CD4-positive, alpha-beta T cell (primary cell): ENCODE data around the gene DPYSL4. TPM values are rescaled to one million over a fixed set of nuclear protein-coding genes. Genes with fewer than 3 reads are reported as not detected.

Source experiments
- ATAC-seq: fragments of 200-7000 bp; cut with Tn5 transposase; one replicate; pipeline ENCODE4 v1.10.0; 2022; ENCODE audit warnings: mild to moderate bottlenecking; ENCODE audit not compliant: poor library complexity
- CTCF ChIA-PET: fragments of 350-600 bp; sonication (Branson Sonifier 250); formaldehyde crosslinking; loops from one replicate; lab custom pipeline; 2021; ENCODE audit warnings: antibody characterized with exemption, inconsistent platforms; lab: Charles Lee
- POLR2A ChIA-PET: fragments of 350-600 bp; sonication (Branson Sonifier 250); formaldehyde crosslinking; loops from one replicate; lab custom pipeline; 2021; ENCODE audit warnings: antibody characterized with exemption, inconsistent platforms; lab: Charles Lee
- DNase-seq, 14 experiments: peaks; one replicate each; pipeline ENCODE4 v3.0.0-alpha.2; 2013 to 2020; ENCODE audit warnings: mixed read lengths in 2 of 14
- H3K27ac ChIP-seq, 2 donors: one replicate each; pipeline versions ENCODE4 v1.5.1 to v1.7.0; 2013; ENCODE audit warnings: low read length in 2 of 2, low read depth in 1 of 2, mild to moderate bottlenecking in 1 of 2
- H3K27me3 ChIP-seq, 2 experiments: 1 replicate in 1 of 2; 2 replicates in 1 of 2; pipeline versions ENCODE4 v1.6.1 to v1.7.0; 2013; ENCODE audit warnings: low read length in 2 of 2, control low read depth in 1 of 2, mild to moderate bottlenecking in 1 of 2, moderate library complexity in 1 of 2; ENCODE audit not compliant: insufficient read depth in 2 of 2, control insufficient read depth in 1 of 2
- H3K36me3 ChIP-seq: one replicate; pipeline ENCODE4 v1.6.1; 2013; ENCODE audit warnings: low read length, control low read depth; ENCODE audit not compliant: insufficient read depth
- H3K4me1 ChIP-seq: one replicate; pipeline ENCODE4 v1.6.1; 2013; ENCODE audit warnings: low read length, control low read depth; ENCODE audit not compliant: insufficient read depth
- H3K4me3 ChIP-seq: one replicate; pipeline ENCODE4 v1.5.1; 2013; ENCODE audit warnings: mild to moderate bottlenecking, low read length, moderate library complexity
- H3K9me3 ChIP-seq, 2 experiments: 1 replicate in 1 of 2; 2 replicates in 1 of 2; pipeline versions ENCODE4 v1.6.1 to v1.7.0; 2013; ENCODE audit warnings: low read length in 2 of 2, mild to moderate bottlenecking in 2 of 2, control low read depth in 1 of 2, moderate library complexity in 1 of 2; ENCODE audit not compliant: control insufficient read depth in 1 of 2, insufficient read depth in 1 of 2
- H3K27ac Mint-ChIP-seq: one replicate; pipeline ENCODE4 v1.8.0; 2020; ENCODE audit warnings: mixed read lengths
- H3K27me3 Mint-ChIP-seq: one replicate; pipeline ENCODE4 v1.8.0; 2021; ENCODE audit warnings: mixed read lengths
- H3K36me3 Mint-ChIP-seq: one replicate; pipeline ENCODE4 v1.8.0; 2021; ENCODE audit warnings: low read depth, mixed read lengths
- H3K4me1 Mint-ChIP-seq: one replicate; pipeline ENCODE4 v1.8.0; 2021; ENCODE audit warnings: low read depth, mixed read lengths
- H3K4me3 Mint-ChIP-seq: one replicate; pipeline ENCODE4 v1.8.0; 2020; ENCODE audit warnings: mild to moderate bottlenecking, mixed read lengths
- H3K9me3 Mint-ChIP-seq: one replicate; pipeline ENCODE4 v1.8.0; 2020; ENCODE audit warnings: mixed read lengths
- intact Hi-C, 2 experiments: fragments of 100-400 bp; cut with DNase I in 1 of 2; cut with micrococcal nuclease in 1 of 2; formaldehyde crosslinking; loops; one replicate each; pipeline versions ENCODE4 v1.15.1 to v1.9.0; 2023 to 2025; cut with DNase I, micrococcal nuclease
- total RNA-seq, 174 experiments: library from RNA in 2 of 174; stranded (reverse) in 2 of 174; gene quantifications; one replicate each; pipeline ENCODE4 v1.2.3 and lab custom pipeline; 2021 to 2026
- TF ChIP-seq, protein P1 (sequence below): fragments of 200-600 bp; IDR thresholded peaks from one replicate; pipeline ENCODE4 v1.8.0; 2022; ENCODE audit warnings: antibody characterized with exemption, mild to moderate bottlenecking

Gene DPYSL4
- total RNA-seq, 2 experiments from 2014 or later, result 0.64 to 0.96 TPM

DNA sequence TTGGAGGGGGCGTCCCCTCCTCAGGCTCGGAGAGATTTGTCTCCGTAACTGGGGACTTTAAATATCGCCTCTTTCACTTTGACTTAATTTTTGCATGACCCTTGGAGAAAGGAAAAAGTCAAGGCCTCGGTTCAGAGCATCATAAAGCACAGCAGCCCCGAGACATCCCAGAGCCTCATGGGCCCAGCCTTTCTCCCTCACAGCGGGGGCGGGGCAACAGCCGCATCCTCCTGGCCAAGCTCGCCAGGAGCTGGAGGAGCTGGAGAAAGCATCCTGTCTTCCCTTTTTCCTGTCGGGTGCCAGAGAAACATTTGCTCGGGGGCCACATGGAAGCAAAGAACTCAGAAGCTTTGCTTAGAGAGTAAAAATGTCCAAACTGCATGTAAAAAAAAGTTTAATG is 43.6 kb upstream of the DPYSL4 start:
- Histone ChIP-seq H3K27me3 (peaks cover 3 to 7% of the 10 kb centered on the region in 2 experiments), H3K9me3 (no peaks in the 10 kb centered on the region), H3K36me3 (no peaks in the 10 kb centered on the region), H3K4me1 (peaks cover 12% of the 10 kb centered on the region), H3K27ac (no peak overlapping the region), H3K4me3 (no peak overlapping the region)
- CTCF ChIA-PET, result interaction anchor here (0.8 kb wide), 1 partner anchor 19 kb away, joined by 3 read pairs; no protein-coding TSS in a partner anchor
- no peaks in the 10 kb centered on the region for H3K36me3 Mint-ChIP-seq
- H3K4me1 Mint-ChIP-seq, result no peaks in the 10 kb centered on the region
- no peak overlapping the region for H3K27ac Mint-ChIP-seq
- no peak for ATAC-seq
- POLR2A ChIA-PET, result no interaction called here
- H3K27me3 Mint-ChIP-seq, result peaks cover 6% of the 10 kb centered on the region
- no peak overlapping the region for H3K4me3 Mint-ChIP-seq
- H3K9me3 Mint-ChIP-seq, result no peaks in the 10 kb centered on the region
- no peak for DNase-seq
- intact Hi-C loops, result no loop called here
- TF ChIP-seq, protein P1, sequence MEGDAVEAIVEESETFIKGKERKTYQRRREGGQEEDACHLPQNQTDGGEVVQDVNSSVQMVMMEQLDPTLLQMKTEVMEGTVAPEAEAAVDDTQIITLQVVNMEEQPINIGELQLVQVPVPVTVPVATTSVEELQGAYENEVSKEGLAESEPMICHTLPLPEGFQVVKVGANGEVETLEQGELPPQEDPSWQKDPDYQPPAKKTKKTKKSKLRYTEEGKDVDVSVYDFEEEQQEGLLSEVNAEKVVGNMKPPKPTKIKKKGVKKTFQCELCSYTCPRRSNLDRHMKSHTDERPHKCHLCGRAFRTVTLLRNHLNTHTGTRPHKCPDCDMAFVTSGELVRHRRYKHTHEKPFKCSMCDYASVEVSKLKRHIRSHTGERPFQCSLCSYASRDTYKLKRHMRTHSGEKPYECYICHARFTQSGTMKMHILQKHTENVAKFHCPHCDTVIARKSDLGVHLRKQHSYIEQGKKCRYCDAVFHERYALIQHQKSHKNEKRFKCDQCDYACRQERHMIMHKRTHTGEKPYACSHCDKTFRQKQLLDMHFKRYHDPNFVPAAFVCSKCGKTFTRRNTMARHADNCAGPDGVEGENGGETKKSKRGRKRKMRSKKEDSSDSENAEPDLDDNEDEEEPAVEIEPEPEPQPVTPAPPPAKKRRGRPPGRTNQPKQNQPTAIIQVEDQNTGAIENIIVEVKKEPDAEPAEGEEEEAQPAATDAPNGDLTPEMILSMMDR, result no peak

DNA sequence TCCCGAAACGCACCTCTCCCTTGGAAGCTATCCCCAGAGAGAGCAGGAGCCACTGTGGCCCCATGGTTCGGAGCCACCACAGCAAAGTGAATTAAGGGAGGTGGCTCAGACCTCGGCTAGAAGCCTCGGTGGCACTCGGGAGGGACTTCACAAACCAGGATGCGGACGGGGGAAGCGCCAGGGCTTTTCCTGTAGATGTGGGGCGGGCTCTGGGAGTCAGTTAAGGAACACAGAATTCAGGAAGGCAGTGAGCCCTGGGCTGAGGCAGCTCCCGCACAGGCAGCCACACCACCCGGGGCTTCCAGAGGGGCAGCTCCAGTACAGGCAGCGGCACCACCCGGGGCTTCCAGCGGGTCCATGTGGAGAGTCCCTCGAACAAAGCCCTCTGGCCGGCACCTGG is 42.7 kb upstream of the DPYSL4 start:
- no peak overlapping the region for H3K4me3 Mint-ChIP-seq
- Histone ChIP-seq H3K4me3 (no peak overlapping the region), H3K27ac (no peak overlapping the region), H3K4me1 (peaks cover 12% of the 10 kb centered on the region), H3K27me3 (peaks cover 3 to 7% of the 10 kb centered on the region in 2 experiments), H3K36me3 (no peaks in the 10 kb centered on the region), H3K9me3 (no peaks in the 10 kb centered on the region)
- H3K27me3 Mint-ChIP-seq, result peaks cover 6% of the 10 kb centered on the region
- H3K9me3 Mint-ChIP-seq, result no peaks in the 10 kb centered on the region
- CTCF ChIA-PET, result no interaction called here
- POLR2A ChIA-PET, result no interaction called here
- ATAC-seq (no peak), DNase-seq (no peak)
- no peaks in the 10 kb centered on the region for H3K36me3 Mint-ChIP-seq
- no peak overlapping the region for H3K27ac Mint-ChIP-seq
- TF ChIP-seq, protein P1, result no peak
- intact Hi-C loops, result no loop called here
- no peaks in the 10 kb centered on the region for H3K4me1 Mint-ChIP-seq

DNA sequence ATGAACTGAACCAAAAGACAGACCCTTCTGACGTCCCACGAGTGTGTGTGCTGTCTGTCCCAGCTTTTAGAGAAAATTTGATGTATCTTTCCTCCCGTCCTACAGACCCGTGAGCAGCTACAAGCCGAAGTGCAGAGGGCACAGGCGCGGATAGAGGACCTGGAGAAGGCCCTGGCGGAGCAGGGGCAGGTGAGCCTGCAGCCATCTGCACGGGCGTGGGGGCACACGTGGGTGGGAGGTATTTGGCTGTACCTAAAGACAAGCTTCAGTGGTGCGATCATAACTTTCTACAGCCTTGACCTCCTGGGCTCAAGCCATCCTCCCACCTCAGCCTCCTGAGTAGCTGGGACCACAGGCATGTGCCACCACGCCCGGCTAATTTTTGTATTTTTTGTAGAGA is 41.7 kb upstream of the DPYSL4 start:
- DNase-seq, result no peak
- intact Hi-C loops, result no loop called here
- CTCF ChIA-PET, result no interaction called here

More for the DNA sequence above, 41.7 kb upstream of the DPYSL4 start:
- Mint-ChIP-seq H3K27me3 (peaks cover 6% of the 10 kb centered on the region), H3K27ac (no peak overlapping the region), H3K36me3 (no peaks in the 10 kb centered on the region), H3K9me3 (no peaks in the 10 kb centered on the region), H3K4me3 (no peak overlapping the region), H3K4me1 (no peaks in the 10 kb centered on the region)
- H3K27ac ChIP-seq, result no peak overlapping the region
- peaks cover 3 to 7% of the 10 kb centered on the region in 2 experiments for H3K27me3 ChIP-seq
- no peak overlapping the region for H3K4me3 ChIP-seq
- H3K36me3 ChIP-seq, result no peaks in the 10 kb centered on the region
- POLR2A ChIA-PET, result no interaction called here
- H3K9me3 ChIP-seq, result no peaks in the 10 kb centered on the region
- peaks cover 12% of the 10 kb centered on the region for H3K4me1 ChIP-seq
- ATAC-seq, result no peak
- TF ChIP-seq, protein P1, result no peak
